Measurements from ENCODE around the gene CCDC12.

The CCDC12 gene

GRCh38 chr3:46976326-46977190 lies at the start of gene CCDC12:
TSS of gene CCDC12 (minus strand) at chr3:46976745. CDS start at chr3:46976732, 13 bp downstream.
- DNase-seq (ENCODE audit: low read depth in 2 of 2): peak; percentile 82 to 86

GRCh38 chr3:47024932-47025331 lies 48.4 kb upstream of the CCDC12 start:
- no peak for DNase-seq (ENCODE audit: low read depth in 2 of 2)

DNA sequence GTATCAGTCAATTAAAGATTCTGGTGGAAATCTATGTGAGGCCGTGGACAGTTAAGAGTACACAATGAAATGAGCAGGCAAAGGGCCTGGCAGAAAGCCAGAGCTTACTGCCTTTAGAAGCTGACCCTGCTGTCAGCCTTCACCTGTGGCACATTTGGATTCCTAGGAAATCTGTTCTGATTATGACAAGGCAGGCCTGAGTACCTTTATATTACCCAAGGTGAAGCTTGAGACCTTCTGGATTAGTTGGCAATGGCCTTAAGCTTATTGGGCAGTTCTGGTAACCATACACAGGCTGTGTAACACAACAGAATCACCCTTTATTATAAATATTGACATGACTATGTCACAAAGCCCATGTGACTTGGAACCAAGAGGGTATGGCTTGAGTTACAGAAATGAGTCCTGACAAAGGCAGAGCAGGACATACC lies 46.1 kb upstream of the CCDC12 start:
- DNase-seq (ENCODE audit: low read depth in 2 of 2): no peak

DNA sequence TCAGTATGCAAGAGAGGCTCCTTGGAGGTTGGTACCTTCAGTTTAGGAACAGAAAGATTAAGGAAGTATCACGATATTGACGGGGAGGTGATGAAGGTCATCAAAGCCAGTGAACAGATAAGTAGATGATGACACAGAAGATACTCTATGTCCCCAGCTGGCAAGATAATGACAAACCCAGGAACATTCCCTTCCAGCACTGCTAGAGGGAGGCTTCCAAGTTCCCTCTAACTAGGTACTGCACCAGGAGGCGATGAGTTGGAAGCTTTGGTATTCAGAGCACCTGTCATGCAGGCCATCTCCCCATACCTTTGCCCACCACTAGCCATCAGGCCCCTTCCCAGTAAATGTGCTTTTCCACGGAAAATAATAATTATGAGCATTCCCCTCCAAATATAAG lies 43.8 kb upstream of the CCDC12 start:
- DNase-seq (ENCODE audit: low read depth in 2 of 2): no peak

DNA sequence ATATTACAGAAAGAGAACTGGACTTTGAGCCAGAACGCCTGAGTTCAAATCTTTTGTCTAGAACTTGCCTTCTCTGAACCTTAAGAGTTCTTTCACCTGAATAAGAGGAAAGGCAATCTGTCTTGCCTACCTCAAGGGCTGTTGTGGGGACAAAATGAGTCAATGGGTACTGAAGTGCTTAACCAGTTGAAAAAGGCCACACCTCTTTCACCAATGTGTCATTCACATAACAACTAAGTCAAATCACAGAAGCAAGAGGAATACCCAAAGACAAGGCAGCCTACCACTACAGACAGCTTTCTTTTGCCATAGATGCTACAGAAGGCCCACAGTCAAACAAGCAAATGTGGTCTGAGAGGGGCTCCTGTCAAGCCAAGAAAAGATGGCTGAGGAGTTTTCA lies 42.7 kb upstream of the CCDC12 start:
- no peak for DNase-seq (ENCODE audit: low read depth in 2 of 2)

- DNase-seq (ENCODE audit: low read depth in 2 of 2): no peak
These were observed 41.7 kb upstream of the CCDC12 start for GRCh38 chr3:47018269-47018611.

DNA sequence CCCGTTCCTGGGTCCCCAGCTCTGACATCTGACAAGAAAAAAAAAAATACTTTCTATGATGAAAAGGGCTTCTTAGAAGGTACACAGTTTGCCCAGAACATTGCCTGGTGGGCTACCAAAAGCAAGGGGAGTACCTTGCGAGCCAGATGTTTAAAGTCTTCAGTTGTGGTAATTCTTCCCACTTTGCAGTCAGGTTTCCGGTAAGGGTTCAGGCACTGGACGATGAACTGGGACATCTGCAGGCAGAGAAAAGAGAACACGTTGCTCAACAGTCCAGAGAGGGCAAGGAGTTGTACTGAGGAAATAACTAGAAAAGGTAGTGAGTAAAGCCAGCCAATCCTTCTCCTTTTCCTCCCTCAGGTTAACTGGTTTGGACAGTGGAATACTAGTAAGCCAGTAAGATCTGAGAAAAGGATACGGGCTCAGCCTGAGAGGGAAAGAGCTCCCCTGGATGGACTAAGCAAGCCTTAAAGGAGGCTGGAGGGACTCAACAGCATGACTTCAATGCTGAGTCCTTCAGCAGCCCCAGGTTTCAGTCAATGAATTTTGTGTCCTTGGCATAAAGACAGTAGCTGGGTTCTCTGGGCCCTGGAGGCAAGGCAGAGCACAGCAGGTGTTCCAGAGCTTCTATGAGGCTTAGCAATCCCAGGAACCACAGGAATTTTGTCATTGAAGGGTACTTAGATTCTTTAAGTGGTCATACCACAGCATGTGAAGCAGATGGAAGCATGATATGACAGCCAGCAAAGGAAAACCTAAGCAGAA lies 41.1 kb upstream of the CCDC12 start:
- DNase-seq (ENCODE audit: low read depth in 2 of 2): no peak

- no peak for DNase-seq (ENCODE audit: low read depth in 2 of 2)
These were observed 40.4 kb upstream of the CCDC12 start for GRCh38 chr3:47016934-47017435.

DNA sequence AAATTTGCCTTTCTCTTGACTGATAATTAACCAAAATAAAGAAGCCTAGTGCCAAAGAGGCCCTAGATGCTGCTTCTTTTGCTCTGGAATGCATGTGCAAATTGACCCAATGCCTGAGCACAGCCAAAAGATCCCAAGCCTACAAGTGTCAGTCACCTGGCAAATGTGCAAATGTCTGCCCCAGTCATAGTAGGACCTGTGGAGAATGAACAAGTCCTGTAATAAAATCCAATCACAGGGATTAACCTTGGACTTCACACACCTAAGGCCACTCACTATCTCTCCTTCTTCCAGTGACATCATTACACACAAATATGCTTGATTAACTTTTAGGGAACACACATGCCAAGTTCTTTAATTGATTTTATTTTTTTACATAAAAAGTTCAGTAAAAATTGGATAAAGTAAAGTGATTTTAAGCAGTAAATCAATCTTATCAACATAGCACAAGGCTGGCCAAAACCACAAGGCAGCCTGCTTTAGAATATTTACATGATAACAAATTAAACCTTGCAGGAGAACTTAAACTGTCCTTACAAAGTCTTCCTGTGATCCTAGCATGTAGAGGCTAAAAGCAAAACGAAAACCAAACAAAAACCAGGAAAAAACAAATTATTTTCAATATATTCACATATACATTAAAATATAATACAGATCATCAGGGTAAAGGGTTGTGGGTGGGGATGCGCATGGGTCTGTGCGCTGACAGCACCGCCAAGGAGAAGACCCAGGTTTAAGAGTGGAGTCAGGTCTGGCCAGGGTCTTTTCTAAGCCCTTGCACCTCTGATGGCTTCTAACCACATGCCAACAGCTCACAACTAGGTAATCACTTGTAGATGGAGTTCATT lies 39.8 kb upstream of the CCDC12 start:
- no peak for DNase-seq (ENCODE audit: low read depth in 2 of 2)

GRCh38 chr3:47015151-47015550 lies 38.6 kb upstream of the CCDC12 start:
- no peak for DNase-seq (ENCODE audit: low read depth in 2 of 2)

DNA sequence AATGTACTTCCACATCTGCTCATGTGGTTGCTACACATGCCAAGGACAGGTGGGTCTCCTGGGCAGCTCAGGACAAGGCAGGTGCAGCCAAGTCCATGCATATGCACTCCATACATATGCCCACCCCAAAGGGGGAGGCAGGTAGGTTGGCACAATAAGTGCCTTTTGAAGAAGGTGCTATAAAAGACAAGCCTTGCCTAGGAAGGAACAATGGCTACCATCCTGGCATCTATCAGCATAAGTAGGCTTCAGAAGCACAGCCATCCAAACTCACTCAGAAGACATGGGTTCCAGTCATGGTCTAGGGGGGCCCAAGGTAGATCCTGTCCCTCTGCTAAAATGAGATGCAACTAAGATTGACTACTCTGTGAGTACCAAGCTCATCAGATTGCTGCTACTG lies 37.5 kb upstream of the CCDC12 start:
- no peak for DNase-seq (ENCODE audit: low read depth in 2 of 2)

DNA sequence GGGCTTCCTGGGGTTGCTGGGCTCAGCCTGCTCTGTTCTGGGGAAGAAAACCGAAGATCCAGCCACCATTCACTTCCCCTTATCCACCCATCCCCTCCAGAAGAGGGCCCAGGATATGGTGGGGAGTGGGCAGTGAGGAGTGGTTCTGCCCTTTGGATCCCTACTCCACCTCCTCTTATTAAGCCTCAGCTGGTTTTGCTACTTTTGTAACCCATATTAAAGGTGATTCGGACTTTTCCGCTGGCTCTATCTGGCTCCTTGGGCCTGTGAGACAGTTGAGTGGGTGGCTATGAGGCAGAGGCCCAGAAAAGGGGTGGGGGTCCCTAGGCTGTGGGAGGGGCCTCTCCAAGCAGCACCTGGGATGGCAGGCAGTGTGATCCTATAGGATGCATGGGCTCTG lies 36.7 kb upstream of the CCDC12 start:
- no peak for DNase-seq (ENCODE audit: low read depth in 2 of 2)

GRCh38 chr3:47012342-47013230 lies 36.0 kb upstream of the CCDC12 start:
- DNase-seq (ENCODE audit: low read depth in 2 of 2): no peak

- DNase-seq (ENCODE audit: low read depth in 2 of 2): no peak
These were observed 34.8 kb upstream of the CCDC12 start for GRCh38 chr3:47011371-47011770.

DNA sequence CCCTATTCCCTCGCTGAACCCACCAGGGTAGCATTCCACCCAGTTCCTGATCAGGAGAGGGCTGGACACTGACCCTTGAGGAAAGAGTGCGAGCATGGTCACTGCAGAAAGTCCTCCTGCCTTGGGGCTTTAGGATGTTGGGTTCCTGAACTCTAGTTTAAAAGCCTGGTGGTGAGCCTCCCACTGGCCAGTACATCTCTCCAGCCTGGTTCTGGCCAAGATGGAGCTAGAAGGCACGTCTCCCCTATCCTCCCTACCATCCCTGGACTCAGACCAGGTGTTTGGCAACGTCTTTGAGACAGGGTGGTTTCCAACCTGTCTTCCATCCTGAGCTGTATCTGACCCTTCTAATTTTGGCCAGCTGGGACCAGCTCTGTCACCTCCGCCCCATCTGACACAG lies 34.4 kb upstream of the CCDC12 start:
- DNase-seq (ENCODE audit: low read depth in 2 of 2): no peak

DNA sequence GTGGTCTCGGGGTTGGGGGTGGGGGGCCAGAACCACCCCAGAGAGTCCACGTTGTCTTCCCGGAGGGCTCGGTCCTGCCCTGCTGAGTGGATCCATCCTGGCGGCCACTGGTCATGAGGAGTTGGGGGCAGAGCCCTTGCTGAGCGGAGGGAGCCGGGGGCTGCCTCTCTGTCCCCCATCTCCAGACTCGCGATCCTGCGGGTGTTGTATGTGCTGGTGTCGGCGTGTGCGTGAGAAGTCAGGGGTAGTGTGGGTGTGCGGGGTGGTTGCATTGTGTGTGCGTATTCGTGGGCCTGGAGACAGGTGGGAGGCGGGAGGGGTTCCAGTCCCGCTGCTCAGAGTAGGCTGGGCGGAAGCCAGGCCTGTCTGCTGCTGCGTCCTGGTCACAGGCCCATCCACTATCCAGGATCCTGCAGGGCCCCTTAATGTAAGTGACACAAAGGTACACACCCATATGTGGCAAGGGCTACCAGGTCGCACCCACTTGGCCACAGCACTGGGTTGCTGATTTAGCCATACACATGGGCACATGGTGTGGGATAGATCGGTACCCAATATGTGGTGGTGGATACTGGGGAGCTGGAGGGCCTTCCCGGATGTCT lies 33.7 kb upstream of the CCDC12 start:
- no peak for DNase-seq (ENCODE audit: low read depth in 2 of 2)

- DNase-seq (ENCODE audit: low read depth in 2 of 2): peak; percentile 48 to 54
These were observed 32.9 kb upstream of the CCDC12 start for GRCh38 chr3:47009225-47010110.

GRCh38 chr3:47008851-47009224 lies 32.3 kb upstream of the CCDC12 start:
- no peak for DNase-seq (ENCODE audit: low read depth in 2 of 2)

- DNase-seq (ENCODE audit: low read depth in 2 of 2): no peak
These were observed 31.8 kb upstream of the CCDC12 start for GRCh38 chr3:47008234-47008796.
